GM23338 (cell line): ENCODE data around the gene DCDC2. TPM values are rescaled to one million over a fixed set of nuclear protein-coding genes. Genes with fewer than 3 reads are reported as not detected.

Experiments used
- ATAC-seq: fragments of 200-7000 bp; cut with Tn5 transposase; 3 replicates; pipeline ENCODE4 v1.9.1; 2020
- DNase-seq: peaks from one replicate; pipeline ENCODE4 v3.0.0-alpha.2; 2015; ENCODE audit warnings: low spot score
- H2AFZ ChIP-seq: fragments of 200-600 bp; sonication (generic); 2 replicates; pipeline ENCODE4 v1.8.0; 2016; ENCODE audit warnings: antibody characterized with exemption, mild to moderate bottlenecking, moderate library complexity
- H3F3A ChIP-seq: fragments of 200-600 bp; sonication (generic); replicated peaks from 2 replicates; pipeline ENCODE4 v1.8.0; 2017; ENCODE audit warnings: antibody characterized with exemption, mixed run types, low read depth
- H3K27ac ChIP-seq: fragments of 200-600 bp; sonication (generic); 2 replicates; pipeline ENCODE4 v1.6.1; 2016; ENCODE audit warnings: low read depth
- H3K27me3 ChIP-seq: fragments of 200-600 bp; sonication (generic); 2 replicates; pipeline ENCODE4 v1.8.0; 2016; ENCODE audit warnings: mild to moderate bottlenecking, mixed run types, moderate library complexity; ENCODE audit not compliant: insufficient read depth
- H3K36me3 ChIP-seq: fragments of 200-600 bp; sonication (generic); 2 replicates; pipeline ENCODE4 v1.8.0; 2016; ENCODE audit warnings: mild to moderate bottlenecking; ENCODE audit not compliant: insufficient read depth
- H3K4me1 ChIP-seq: fragments of 200-600 bp; sonication (generic); 2 replicates; pipeline ENCODE4 v1.8.0; 2016; ENCODE audit warnings: mild to moderate bottlenecking, moderate library complexity; ENCODE audit not compliant: insufficient read depth
- H3K4me2 ChIP-seq: fragments of 200-600 bp; sonication (generic); 2 replicates; pipeline ENCODE4 v1.7.1; 2017; ENCODE audit warnings: mixed run types
- H3K4me3 ChIP-seq: fragments of 200-600 bp; sonication (generic); 2 replicates; pipeline ENCODE4 v1.6.1; 2016; ENCODE audit warnings: mixed run types
- H3K79me2 ChIP-seq: fragments of 200-600 bp; sonication (generic); replicated peaks from 2 replicates; pipeline ENCODE4 v1.8.0; 2017; ENCODE audit warnings: mild to moderate bottlenecking; ENCODE audit not compliant: insufficient read depth
- H3K9me2 ChIP-seq: fragments of 200-600 bp; sonication (generic); 2 replicates; pipeline ENCODE4 v1.8.0; 2017; ENCODE audit not compliant: insufficient read depth
- H4K20me1 ChIP-seq: fragments of 200-600 bp; sonication (generic); replicated peaks from 2 replicates; pipeline ENCODE4 v1.8.0; 2017; ENCODE audit warnings: mild to moderate bottlenecking; ENCODE audit not compliant: insufficient read depth
- H3K27ac Mint-ChIP-seq: 2 replicates; pipeline ENCODE4 v1.8.0; 2020; ENCODE audit warnings: inconsistent platforms, mild to moderate bottlenecking, moderate library complexity, mixed read lengths
- H3K27me3 Mint-ChIP-seq: 3 replicates; pipeline ENCODE4 v1.8.0; 2022; ENCODE audit warnings: low read depth, mild to moderate bottlenecking, moderate library complexity, mixed read lengths, inconsistent platforms; ENCODE audit not compliant: insufficient read depth, poor library complexity
- H3K36me3 Mint-ChIP-seq: 3 replicates; pipeline ENCODE4 v1.8.0; 2021; ENCODE audit warnings: low read depth, mild to moderate bottlenecking, inconsistent platforms, moderate library complexity, mixed read lengths
- H3K4me1 Mint-ChIP-seq: 3 replicates; pipeline ENCODE4 v1.8.0; 2020; ENCODE audit warnings: mild to moderate bottlenecking, inconsistent platforms, mixed read lengths
- H3K4me3 Mint-ChIP-seq: 3 replicates; pipeline ENCODE4 v1.8.0; 2021; ENCODE audit warnings: moderate library complexity, mild to moderate bottlenecking, inconsistent platforms, mixed read lengths
- H3K9me3 Mint-ChIP-seq: 3 replicates; pipeline ENCODE4 v1.8.0; 2020; ENCODE audit warnings: moderate library complexity, mild to moderate bottlenecking, inconsistent platforms, mixed read lengths
- CREB1 ChIP-seq: fragments of 250-450 bp; sonication (Bioruptor Pico); IDR thresholded peaks from 2 replicates; pipeline ENCODE4 v1.5.0; 2020; ENCODE audit warnings: low read depth, mild to moderate bottlenecking, moderate library complexity
- ZNF114 ChIP-seq: fragments of 250-450 bp; sonication (Bioruptor Pico); IDR thresholded peaks from 2 replicates; pipeline ENCODE4 v1.5.0; 2020; ENCODE audit warnings: mild to moderate bottlenecking, moderate library complexity
- ZNF331 ChIP-seq: fragments of 250-450 bp; sonication (Bioruptor Pico); IDR thresholded peaks from 2 replicates; pipeline ENCODE4 v1.5.0; 2020; ENCODE audit warnings: low read depth, mild to moderate bottlenecking, moderate library complexity
- ZNF462 ChIP-seq: fragments of 250-450 bp; sonication (Bioruptor Pico); IDR thresholded peaks from 2 replicates; pipeline ENCODE4 v1.5.0; 2020; ENCODE audit warnings: mild to moderate bottlenecking, moderate library complexity
- polyA plus RNA-seq: library from polyadenylated mRNA; unstranded; fragments of >200 nt; fragmentation: Nextera tagmentation; extraction: Ambion mirVana; gene quantifications from 2 replicates; pipeline ENCODE4 v1.2.1, GENCODE V29; 2016
- total RNA-seq: library from RNA; depleted of rRNA; stranded (reverse); fragments of >200 nt; shearing (Covaris generic); gene quantifications from 2 replicates; pipeline ENCODE4 v1.2.3, GENCODE V29; 2014
- TF ChIP-seq, protein P1 (sequence below), 2 experiments: fragments of 200-600 bp in 1 of 2; sonication (generic) in 1 of 2; conservative IDR thresholded peaks; 2 replicates each; pipeline versions ENCODE4 v1.5.1 to v1.6.1; 2016 to 2017; ENCODE audit warnings: antibody characterized with exemption in 2 of 2, low read depth in 2 of 2, mild to moderate bottlenecking in 2 of 2, moderate library complexity in 1 of 2

Gene DCDC2
- total and polyA plus RNA-seq, 2 experiments from 2014 or later, result 0.59 to 0.79 TPM

- H3K4me1 ChIP-seq, result no peaks in the 10 kb centered on the region
- H3K4me2 ChIP-seq, result no peak overlapping the region
- no peaks in the 10 kb centered on the region for H3K4me1 Mint-ChIP-seq
- H3K4me3 Mint-ChIP-seq, result no peak overlapping the region
- H3K9me3 Mint-ChIP-seq, result no peaks in the 10 kb centered on the region
- H3K36me3 ChIP-seq, result no peaks in the 10 kb centered on the region
- peaks cover 4% of the 10 kb centered on the region; the same call in 1 of the 2 replicates for H3K9me2 ChIP-seq
- H3K27me3 ChIP-seq, result no peaks in the 10 kb centered on the region
- H3K27me3 Mint-ChIP-seq, result no peaks in the 10 kb centered on the region
- DNase-seq (no peak), ATAC-seq (no peak)
- H3K79me2 ChIP-seq, result no peaks in the 10 kb centered on the region
- no peaks in the 10 kb centered on the region for H4K20me1 ChIP-seq
- H3K27ac Mint-ChIP-seq, result no peak overlapping the region
- no peaks in the 10 kb centered on the region for H3K36me3 Mint-ChIP-seq
- H3K4me3 ChIP-seq, result no peak overlapping the region
- TF ChIP-seq ZNF114 (CRISPR knock-in tag) (no peak), CREB1 (CRISPR knock-in tag) (no peak), ZNF331 (CRISPR knock-in tag) (no peak)
- no peaks in the 10 kb centered on the region for H3F3A ChIP-seq
- no peak overlapping the region for H2AFZ ChIP-seq
- H3K27ac ChIP-seq, result no peak overlapping the region
Observed at GRCh38 chr6:24188578-24189080, 169.2 kb downstream of the DCDC2 start.

GRCh38 chr6:24187965-24188577, 169.8 kb downstream of the DCDC2 start:
- Mint-ChIP-seq H3K36me3 (no peaks in the 10 kb centered on the region; the same call in 2 of the 3 replicates), H3K9me3 (peaks cover 1% of the 10 kb centered on the region; the same call in 1 of the 3 replicates), H3K27ac (no peak overlapping the region), H3K4me3 (no peak overlapping the region), H3K4me1 (no peaks in the 10 kb centered on the region), H3K27me3 (no peaks in the 10 kb centered on the region)
- Histone ChIP-seq H2AFZ (no peak overlapping the region), H3K79me2 (no peaks in the 10 kb centered on the region), H3K4me3 (no peak overlapping the region), H3K27ac (no peak overlapping the region), H3F3A (no peaks in the 10 kb centered on the region), H4K20me1 (no peaks in the 10 kb centered on the region), H3K36me3 (no peaks in the 10 kb centered on the region), H3K27me3 (no peaks in the 10 kb centered on the region), H3K4me1 (no peaks in the 10 kb centered on the region), H3K4me2 (no peak overlapping the region), H3K9me2 (peaks cover 4% of the 10 kb centered on the region)
- TF ChIP-seq ZNF331 (CRISPR knock-in tag) (no peak), CREB1 (CRISPR knock-in tag) (no peak), ZNF462 (CRISPR knock-in tag) (no peak)
- TF ChIP-seq, protein P1, sequence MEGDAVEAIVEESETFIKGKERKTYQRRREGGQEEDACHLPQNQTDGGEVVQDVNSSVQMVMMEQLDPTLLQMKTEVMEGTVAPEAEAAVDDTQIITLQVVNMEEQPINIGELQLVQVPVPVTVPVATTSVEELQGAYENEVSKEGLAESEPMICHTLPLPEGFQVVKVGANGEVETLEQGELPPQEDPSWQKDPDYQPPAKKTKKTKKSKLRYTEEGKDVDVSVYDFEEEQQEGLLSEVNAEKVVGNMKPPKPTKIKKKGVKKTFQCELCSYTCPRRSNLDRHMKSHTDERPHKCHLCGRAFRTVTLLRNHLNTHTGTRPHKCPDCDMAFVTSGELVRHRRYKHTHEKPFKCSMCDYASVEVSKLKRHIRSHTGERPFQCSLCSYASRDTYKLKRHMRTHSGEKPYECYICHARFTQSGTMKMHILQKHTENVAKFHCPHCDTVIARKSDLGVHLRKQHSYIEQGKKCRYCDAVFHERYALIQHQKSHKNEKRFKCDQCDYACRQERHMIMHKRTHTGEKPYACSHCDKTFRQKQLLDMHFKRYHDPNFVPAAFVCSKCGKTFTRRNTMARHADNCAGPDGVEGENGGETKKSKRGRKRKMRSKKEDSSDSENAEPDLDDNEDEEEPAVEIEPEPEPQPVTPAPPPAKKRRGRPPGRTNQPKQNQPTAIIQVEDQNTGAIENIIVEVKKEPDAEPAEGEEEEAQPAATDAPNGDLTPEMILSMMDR (conservative IDR thresholded peaks at IDR 0.05; ENCODE audit: low read depth in 2 of 2), result no peak
- DNase-seq (no peak), ATAC-seq (no peak)
